Gastrocnemius medialis (tissue), 4 donors: Measurements from ENCODE around the gene LMO7. TPM values are rescaled to one million over a fixed set of nuclear protein-coding genes. Genes with fewer than 3 reads are reported as not detected.

Source experiments
- ATAC-seq, 2 donors: fragments of 150-250 bp; one replicate each; pipeline ENCODE4 v1.9.1; 2016
- DNase-seq, 2 donors: peaks; one replicate each; pipeline ENCODE4 v3.0.0-alpha.2; 2019
- H3K27ac ChIP-seq, 4 donors: fragments of 200-600 bp; sonication (generic); 1 replicate in 1 of 4; 2 replicates in 3 of 4; pipeline ENCODE4 v1.5.1; 2016 to 2018; ENCODE audit warnings: mild to moderate bottlenecking in 2 of 4, moderate library complexity in 1 of 4
- H3K27me3 ChIP-seq, 3 donors: fragments of 200-600 bp; sonication (generic) in 2 of 3; 1 replicate in 1 of 3; 2 replicates in 2 of 3; pipeline versions ENCODE4 v1.5.1 to v1.6.0; 2016 to 2019; ENCODE audit warnings: mild to moderate bottlenecking in 1 of 3, moderate library complexity in 1 of 3
- H3K36me3 ChIP-seq, 2 donors: fragments of 200-600 bp; sonication (generic) in 1 of 2; one replicate each; pipeline ENCODE4 v1.5.1; 2017 to 2018
- H3K4me1 ChIP-seq, 2 donors: fragments of 200-600 bp; sonication (generic) in 1 of 2; one replicate each; pipeline ENCODE4 v1.5.1; 2016 to 2017; ENCODE audit warnings: mild to moderate bottlenecking in 2 of 2
- H3K4me3 ChIP-seq, 4 donors: fragments of 200-600 bp; sonication (generic) in 3 of 4; 1 replicate in 1 of 4; 2 replicates in 3 of 4; pipeline ENCODE4 v1.5.1; 2016 to 2019; ENCODE audit warnings: mild to moderate bottlenecking in 2 of 4
- H3K9me3 ChIP-seq, 3 donors: fragments of 200-600 bp; sonication (generic) in 2 of 3; 1 replicate in 1 of 3; 2 replicates in 2 of 3; pipeline ENCODE4 v1.5.1; 2016 to 2019
- POLR2A ChIP-seq, 2 donors: fragments of 450-650 bp; IDR thresholded peaks; one replicate each; pipeline ENCODE4 v1.6.1; 2017; ENCODE audit warnings: antibody characterized with exemption in 2 of 2, mild to moderate bottlenecking in 2 of 2, moderate library complexity in 2 of 2
- in situ Hi-C, 4 donors: fragments of 200-750 bp; cut with MboI; loops; one replicate each; pipeline versions ENCODE4 v1.15.0 to v1.8.0; 2017; ENCODE audit warnings: low sequenced_read_pairs in 4 of 4
- intact Hi-C: fragments of 100-400 bp; cut with DNase I; formaldehyde crosslinking; loops from one replicate; pipeline ENCODE4 v1.15.1; 2023; ENCODE audit warnings: low total_unique reads
- total RNA-seq, 4 donors: library from RNA; depleted of rRNA; stranded (reverse); fragments of >200 nt; gene quantifications; one replicate each; pipeline versions ENCODE4 v1.1.0 to v1.2.3, GENCODE V29; 2016
- TF ChIP-seq, protein P1 (sequence below), 5 experiments: fragments of 450-650 bp in 3 of 5; fragments of 200-600 bp in 2 of 5; sonication (generic) in 2 of 5; IDR thresholded peaks in 4 of 5; conservative IDR thresholded peaks in 1 of 5; 1 replicate in 4 of 5; 2 replicates in 1 of 5; pipeline ENCODE4 v1.5.1; 2016 to 2019; ENCODE audit warnings: antibody characterized with exemption in 5 of 5, mild to moderate bottlenecking in 3 of 5, moderate library complexity in 3 of 5

LMO7 gene
- total RNA-seq, 4 donors from 2014 or later: 68.3 to 134 (median 95.9) TPM

DNA sequence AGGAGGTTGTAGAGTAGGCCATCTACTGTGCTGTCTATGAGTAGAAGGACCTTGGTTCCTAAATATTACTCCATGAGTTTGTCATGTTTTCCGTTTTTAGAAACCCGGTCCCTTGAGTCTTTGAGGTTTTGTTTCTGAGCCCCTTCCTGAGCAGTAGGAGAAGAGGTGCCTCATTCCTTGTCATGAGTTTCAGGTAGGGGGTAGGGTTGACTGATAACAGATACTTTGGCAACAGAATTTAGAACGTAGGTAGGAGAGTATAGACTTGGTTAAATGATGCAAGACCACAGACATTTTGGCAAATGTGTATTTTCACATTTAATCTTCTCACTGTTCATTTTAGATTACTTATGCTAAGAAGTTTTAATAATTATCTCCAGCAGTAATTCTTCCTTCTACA, 24.6 kb downstream of the LMO7 start:
- TF ChIP-seq, protein P1, sequence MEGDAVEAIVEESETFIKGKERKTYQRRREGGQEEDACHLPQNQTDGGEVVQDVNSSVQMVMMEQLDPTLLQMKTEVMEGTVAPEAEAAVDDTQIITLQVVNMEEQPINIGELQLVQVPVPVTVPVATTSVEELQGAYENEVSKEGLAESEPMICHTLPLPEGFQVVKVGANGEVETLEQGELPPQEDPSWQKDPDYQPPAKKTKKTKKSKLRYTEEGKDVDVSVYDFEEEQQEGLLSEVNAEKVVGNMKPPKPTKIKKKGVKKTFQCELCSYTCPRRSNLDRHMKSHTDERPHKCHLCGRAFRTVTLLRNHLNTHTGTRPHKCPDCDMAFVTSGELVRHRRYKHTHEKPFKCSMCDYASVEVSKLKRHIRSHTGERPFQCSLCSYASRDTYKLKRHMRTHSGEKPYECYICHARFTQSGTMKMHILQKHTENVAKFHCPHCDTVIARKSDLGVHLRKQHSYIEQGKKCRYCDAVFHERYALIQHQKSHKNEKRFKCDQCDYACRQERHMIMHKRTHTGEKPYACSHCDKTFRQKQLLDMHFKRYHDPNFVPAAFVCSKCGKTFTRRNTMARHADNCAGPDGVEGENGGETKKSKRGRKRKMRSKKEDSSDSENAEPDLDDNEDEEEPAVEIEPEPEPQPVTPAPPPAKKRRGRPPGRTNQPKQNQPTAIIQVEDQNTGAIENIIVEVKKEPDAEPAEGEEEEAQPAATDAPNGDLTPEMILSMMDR (IDR thresholded peaks at IDR 0.05 in 4 of 5, conservative IDR thresholded peaks at IDR 0.05 in 1 of 5): no peak
- no peak for TF ChIP-seq POLR2A (IDR thresholded peaks at IDR 0.05)
- peaks cover 5 to 6% of the 10 kb centered on the region in 2 donors for H3K4me1 ChIP-seq
- no peaks in the 10 kb centered on the region for H3K9me3 ChIP-seq
- H3K27ac ChIP-seq: no peak overlapping the region
- H3K36me3 ChIP-seq: no peaks in the 10 kb centered on the region
- intact Hi-C loops (no loop called here), in situ Hi-C loops (no loop called here)
- no peak for DNase-seq
- no peak overlapping the region for H3K4me3 ChIP-seq
- no peaks in the 10 kb centered on the region for H3K27me3 ChIP-seq
- ATAC-seq: no peak

DNA sequence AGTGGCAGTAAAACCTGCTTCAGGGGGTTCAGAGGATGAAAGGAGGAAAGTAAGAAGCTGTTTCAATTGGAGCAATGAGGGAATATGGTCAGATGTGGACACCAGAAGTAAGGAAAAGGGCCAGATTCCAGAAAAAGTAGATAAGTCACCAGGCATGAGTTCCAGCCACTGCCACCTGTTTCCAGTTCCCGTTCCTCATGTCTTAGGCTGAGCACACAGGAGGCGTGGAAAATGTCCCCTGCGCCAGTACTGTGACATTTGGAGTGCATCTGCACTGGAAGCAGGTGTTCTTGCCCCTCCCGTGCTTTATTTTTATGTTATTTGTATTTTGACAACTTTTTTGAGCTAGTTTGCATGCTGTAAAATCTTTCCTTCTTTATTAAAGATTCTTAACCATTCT, 25.3 kb downstream of the LMO7 start:
- intact Hi-C loops (no loop called here), in situ Hi-C loops (no loop called here)
- TF ChIP-seq, protein P1 (IDR thresholded peaks at IDR 0.05 in 4 of 5, conservative IDR thresholded peaks at IDR 0.05 in 1 of 5): no peak
- no peak for TF ChIP-seq POLR2A (IDR thresholded peaks at IDR 0.05)
- no peaks in the 10 kb centered on the region for H3K36me3 ChIP-seq
- H3K4me1 ChIP-seq: peaks cover 12 to 13% of the 10 kb centered on the region in 2 donors
- H3K4me3 ChIP-seq: no peak overlapping the region
- peak; percentile 6 to 17 for DNase-seq
- H3K27ac ChIP-seq: no peak overlapping the region
- no peaks in the 10 kb centered on the region for H3K27me3 ChIP-seq
- peak; percentile 45 to 60 for ATAC-seq
- no peaks in the 10 kb centered on the region for H3K9me3 ChIP-seq

DNA sequence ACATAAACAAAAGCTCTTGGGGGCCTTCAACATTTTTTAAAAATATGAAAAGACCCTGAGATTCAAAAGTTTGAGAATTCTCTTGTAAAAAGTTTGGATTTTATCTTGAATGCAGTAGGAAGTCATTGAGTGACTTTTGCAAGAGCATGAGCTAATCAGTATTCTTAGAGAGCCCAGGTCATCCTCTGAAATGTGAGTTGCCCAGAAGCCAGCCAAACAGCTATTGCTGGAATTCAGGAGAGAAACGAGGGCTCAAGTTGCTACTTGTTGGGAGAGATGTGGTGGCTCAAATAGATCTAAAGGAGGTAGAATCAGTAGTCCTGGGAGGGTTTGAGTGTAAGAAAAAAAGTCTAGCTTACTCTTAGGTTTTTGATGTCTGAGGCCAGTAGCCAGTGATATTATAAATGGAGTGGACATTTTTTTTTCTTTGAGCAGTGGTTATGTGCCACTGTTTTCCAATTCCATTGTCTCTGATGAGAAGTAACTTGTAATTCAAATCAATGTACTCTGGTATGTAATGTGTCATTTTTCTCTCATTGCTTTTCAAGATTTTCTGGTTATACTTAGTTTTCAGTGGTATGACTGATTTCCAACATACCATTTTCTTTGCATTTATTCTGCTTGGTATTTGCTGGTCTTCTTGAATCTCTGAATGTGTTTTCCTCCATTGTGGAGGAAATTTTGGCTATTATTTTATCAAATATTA, 30.7 kb downstream of the LMO7 start:
- H3K27me3 ChIP-seq: no peaks in the 10 kb centered on the region
- DNase-seq: peak; percentile 56 to 61
- intact Hi-C loops (no loop called here), in situ Hi-C loops (no loop called here)
- no peaks in the 10 kb centered on the region for H3K9me3 ChIP-seq
- ATAC-seq: peak; percentile 99
- no peaks in the 10 kb centered on the region for H3K36me3 ChIP-seq
- TF ChIP-seq, protein P1 (IDR thresholded peaks at IDR 0.05 in 4 of 5, conservative IDR thresholded peaks at IDR 0.05 in 1 of 5): no peak
- no peak for TF ChIP-seq POLR2A (IDR thresholded peaks at IDR 0.05)
- H3K4me3 ChIP-seq: no peak overlapping the region
- peaks cover 39 to 41% of the 10 kb centered on the region in 2 donors for H3K4me1 ChIP-seq
- peak overlapping the region; percentile 42 to 61 (median 46) for H3K27ac ChIP-seq

DNA sequence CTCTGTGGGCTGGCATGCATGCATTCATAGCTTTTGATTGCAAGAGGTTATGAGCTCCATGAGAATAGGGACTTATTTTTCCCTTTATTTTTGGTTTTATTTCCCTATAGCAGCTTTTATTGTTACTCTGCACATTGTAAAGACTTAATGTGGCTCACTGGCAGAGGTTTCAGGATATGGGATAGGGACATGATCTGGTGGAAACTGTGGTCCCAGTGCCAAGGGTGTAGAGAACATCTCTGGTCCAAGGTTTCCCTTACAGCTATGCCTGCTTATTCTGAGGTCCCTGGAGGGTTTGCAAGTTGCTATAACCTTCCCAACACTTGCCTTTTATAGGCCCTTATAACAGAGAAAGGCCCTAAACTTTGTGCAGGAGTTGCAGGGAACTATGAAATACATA, 33.6 kb downstream of the LMO7 start:
- TF ChIP-seq, protein P1 (IDR thresholded peaks at IDR 0.05 in 4 of 5, conservative IDR thresholded peaks at IDR 0.05 in 1 of 5): no peak
- TF ChIP-seq POLR2A (IDR thresholded peaks at IDR 0.05): no peak
- H3K27ac ChIP-seq: no peak overlapping the region
- no peaks in the 10 kb centered on the region for H3K36me3 ChIP-seq
- ATAC-seq: no peak
- in situ Hi-C loops: no loop called here
- H3K4me3 ChIP-seq: no peak overlapping the region
- H3K27me3 ChIP-seq: no peaks in the 10 kb centered on the region
- no peak for DNase-seq
- no peaks in the 10 kb centered on the region for H3K9me3 ChIP-seq
- peaks cover 41 to 44% of the 10 kb centered on the region in 2 donors for H3K4me1 ChIP-seq
- intact Hi-C loops: loop anchor here (5.0 kb wide), 1 partner anchor 803 kb away; no protein-coding TSS in a partner anchor
